BE2C (cell line): ENCODE results near the gene TRIM17.

Experiments
- DNase-seq: peaks from one replicate; pipeline ENCODE4 v3.0.0-alpha.2; 2020
- H3K27me3 ChIP-seq: fragments of 250-450 bp; sonication (Bioruptor Pico); 2 replicates; pipeline ENCODE4 v1.5.1; 2020; ENCODE audit warnings: mild to moderate bottlenecking
- H3K36me3 ChIP-seq: fragments of 250-450 bp; sonication (Bioruptor Pico); 2 replicates; pipeline ENCODE4 v1.5.1; 2020; ENCODE audit warnings: mild to moderate bottlenecking
- H3K4me1 ChIP-seq: fragments of 250-450 bp; sonication (Bioruptor Pico); 2 replicates; pipeline ENCODE4 v1.5.1; 2020
- H3K4me3 ChIP-seq: 2 replicates; pipeline ENCODE4 v1.5.1; 2011; ENCODE audit warnings: low read depth, low read length
- H3K9me3 ChIP-seq: fragments of 250-450 bp; sonication (Bioruptor Pico); 2 replicates; pipeline ENCODE4 v1.5.1; 2020
- TF ChIP-seq, protein P1 (sequence below): IDR thresholded peaks from 2 replicates; pipeline ENCODE4 v1.5.1; 2012; ENCODE audit warnings: mild to moderate bottlenecking, low read depth, low read length

TRIM17 gene

DNA sequence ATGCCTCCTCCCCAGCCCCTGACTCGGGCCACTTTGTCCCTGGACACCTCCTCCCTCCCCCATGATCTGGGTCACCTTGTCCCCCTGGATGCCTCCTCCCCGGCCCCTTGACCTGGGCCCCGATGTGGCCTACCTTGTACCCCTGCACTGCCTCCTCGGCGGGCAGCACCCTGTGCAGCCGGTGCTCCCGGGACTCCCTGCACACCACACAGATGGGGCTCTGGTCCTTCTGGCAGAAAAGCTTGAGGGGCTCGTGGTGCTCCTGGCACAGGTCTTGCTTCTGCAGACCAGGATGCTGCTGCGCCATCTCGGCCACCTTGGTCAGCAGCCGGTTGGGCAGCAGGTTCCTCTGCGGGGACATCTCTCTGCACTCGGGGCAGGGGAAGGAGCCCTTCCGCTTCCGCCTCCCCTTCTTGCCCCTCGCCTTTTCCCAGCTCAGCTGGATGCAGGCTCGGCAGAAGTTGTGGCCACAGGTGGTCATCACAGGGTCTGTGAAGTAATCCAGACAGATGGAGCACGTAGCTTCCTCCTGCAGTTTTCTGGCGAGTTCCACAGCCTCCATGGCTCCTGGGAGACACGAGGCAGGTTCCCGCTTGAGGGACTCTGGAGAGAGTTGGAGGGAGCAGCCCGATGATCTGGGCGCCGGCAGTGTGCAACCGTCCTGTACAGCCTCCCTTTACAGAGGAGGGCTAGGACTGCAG, 2.0 kb downstream of the TRIM17 start:
- TF ChIP-seq, protein P1, sequence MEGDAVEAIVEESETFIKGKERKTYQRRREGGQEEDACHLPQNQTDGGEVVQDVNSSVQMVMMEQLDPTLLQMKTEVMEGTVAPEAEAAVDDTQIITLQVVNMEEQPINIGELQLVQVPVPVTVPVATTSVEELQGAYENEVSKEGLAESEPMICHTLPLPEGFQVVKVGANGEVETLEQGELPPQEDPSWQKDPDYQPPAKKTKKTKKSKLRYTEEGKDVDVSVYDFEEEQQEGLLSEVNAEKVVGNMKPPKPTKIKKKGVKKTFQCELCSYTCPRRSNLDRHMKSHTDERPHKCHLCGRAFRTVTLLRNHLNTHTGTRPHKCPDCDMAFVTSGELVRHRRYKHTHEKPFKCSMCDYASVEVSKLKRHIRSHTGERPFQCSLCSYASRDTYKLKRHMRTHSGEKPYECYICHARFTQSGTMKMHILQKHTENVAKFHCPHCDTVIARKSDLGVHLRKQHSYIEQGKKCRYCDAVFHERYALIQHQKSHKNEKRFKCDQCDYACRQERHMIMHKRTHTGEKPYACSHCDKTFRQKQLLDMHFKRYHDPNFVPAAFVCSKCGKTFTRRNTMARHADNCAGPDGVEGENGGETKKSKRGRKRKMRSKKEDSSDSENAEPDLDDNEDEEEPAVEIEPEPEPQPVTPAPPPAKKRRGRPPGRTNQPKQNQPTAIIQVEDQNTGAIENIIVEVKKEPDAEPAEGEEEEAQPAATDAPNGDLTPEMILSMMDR, result no peak
- H3K27me3 ChIP-seq, result no peaks in the 10 kb centered on the region

DNA sequence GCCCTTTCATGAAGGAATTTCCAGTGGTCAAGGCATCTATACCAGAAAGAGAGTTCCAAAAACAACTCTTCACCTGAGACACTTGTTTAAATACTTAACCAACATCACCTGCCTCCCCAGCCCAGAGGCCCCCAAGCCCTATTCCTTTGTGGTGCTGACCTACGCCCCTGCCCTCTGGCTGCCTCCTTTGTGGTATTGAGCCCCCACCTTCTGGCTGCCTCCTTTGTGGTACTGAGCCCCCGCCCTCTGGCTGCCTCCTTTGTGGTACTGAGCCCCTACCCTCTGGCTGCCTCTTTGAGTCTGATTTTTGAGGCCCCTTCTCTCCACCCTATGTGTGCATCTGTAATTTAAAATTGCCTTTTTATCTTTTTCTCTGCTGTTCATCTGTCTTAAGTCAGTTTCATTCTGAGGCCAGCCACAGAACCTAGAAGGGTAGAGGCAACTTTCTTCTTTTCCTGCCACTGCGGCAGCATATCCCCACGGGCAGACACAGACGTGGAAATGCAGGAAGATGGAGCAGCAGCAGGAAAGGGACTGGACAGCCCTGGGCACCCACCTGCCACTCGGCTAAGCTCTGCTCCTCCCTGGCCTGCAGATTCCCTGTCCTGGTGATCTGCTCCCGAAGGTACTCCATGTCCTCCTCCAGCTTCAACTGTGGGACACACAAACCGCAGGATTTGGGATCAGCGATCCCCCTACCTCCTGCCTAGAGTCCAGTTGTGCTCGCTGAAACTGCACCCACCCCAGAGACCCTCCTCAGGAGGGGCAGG, 3.2 kb downstream of the TRIM17 start:
- TF ChIP-seq, protein P1, result no peak
- Histone ChIP-seq H3K4me1 (no peaks in the 10 kb centered on the region), H3K9me3 (no peaks in the 10 kb centered on the region), H3K36me3 (no peaks in the 10 kb centered on the region), H3K4me3 (no peak overlapping the region), H3K27me3 (no peaks in the 10 kb centered on the region)
- DNase-seq, result no peak

More for the DNA sequence above, 2.0 kb downstream of the TRIM17 start:
- Histone ChIP-seq H3K36me3 (no peaks in the 10 kb centered on the region), H3K4me3 (no peak overlapping the region), H3K4me1 (no peaks in the 10 kb centered on the region), H3K9me3 (no peaks in the 10 kb centered on the region)
- DNase-seq, result no peak

DNA sequence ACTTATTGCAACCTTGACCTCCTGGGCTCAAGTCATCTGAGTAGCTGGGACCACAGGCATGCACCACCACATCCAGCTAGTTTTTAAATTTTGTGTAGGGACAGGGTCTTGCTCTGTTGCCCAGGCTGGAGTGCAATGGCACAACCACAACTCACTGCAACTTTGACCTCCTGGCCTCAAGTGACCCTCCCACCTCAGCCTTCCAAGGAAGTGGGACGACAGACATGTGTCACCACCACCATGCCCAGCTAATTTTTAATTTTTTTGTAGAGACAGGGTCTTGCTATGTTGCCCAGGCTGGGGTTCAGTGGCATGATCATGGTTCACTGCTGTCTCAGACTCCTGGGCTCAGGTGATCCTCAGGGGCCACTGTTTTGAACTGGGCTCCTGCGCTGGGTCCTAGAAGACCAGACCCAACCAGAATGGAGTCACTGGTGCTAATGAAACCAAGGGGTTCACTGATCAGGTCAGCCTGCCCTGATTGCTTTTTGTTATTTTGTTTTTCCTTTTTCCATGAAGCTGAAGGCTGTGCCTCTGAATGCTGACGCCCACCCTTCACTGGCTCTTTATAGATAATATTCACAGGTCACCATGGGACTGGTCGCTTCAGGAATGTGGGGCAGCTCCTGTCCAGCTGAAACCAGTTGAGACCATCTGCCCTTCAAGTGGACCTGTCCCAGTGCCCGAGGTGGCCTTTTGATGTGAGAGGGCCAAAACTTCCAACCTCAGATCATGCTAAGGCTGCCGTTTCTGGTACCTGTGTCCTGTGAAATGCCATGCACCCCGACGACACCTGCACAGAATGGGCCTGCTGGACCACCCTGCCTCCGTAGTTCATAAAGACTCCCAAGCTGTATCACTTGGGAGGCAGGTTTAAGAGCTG, 4.9 kb downstream of the TRIM17 start:
- H3K27me3 ChIP-seq, result no peaks in the 10 kb centered on the region
- no peak overlapping the region for H3K4me3 ChIP-seq
- TF ChIP-seq, protein P1, result no peak
- H3K4me1 ChIP-seq, result no peaks in the 10 kb centered on the region
- H3K9me3 ChIP-seq, result no peaks in the 10 kb centered on the region
- no peaks in the 10 kb centered on the region for H3K36me3 ChIP-seq
- DNase-seq, result no peak

DNA sequence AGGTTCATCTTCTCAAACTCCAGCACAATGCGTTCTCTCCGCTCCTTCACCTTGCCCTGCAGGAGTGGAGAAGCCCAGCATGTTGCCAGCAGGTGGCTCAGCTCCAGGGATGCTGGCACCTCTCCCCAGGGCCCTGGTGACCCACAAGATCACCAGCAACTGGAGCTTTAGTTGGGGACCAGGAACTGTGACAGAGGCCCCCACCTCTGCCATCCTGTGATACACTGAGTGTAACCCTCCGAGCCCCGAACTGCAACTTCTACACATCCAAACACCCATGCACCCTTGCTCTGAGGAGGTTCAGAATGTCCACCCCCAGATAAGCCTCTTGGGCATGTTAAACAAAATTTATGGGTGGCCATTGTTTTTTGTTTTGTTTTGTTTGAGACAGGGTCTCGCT, 5.5 kb downstream of the TRIM17 start:
- no peaks in the 10 kb centered on the region for H3K4me1 ChIP-seq
- TF ChIP-seq, protein P1, result no peak
- H3K36me3 ChIP-seq, result peaks cover 5% of the 10 kb centered on the region

DNA sequence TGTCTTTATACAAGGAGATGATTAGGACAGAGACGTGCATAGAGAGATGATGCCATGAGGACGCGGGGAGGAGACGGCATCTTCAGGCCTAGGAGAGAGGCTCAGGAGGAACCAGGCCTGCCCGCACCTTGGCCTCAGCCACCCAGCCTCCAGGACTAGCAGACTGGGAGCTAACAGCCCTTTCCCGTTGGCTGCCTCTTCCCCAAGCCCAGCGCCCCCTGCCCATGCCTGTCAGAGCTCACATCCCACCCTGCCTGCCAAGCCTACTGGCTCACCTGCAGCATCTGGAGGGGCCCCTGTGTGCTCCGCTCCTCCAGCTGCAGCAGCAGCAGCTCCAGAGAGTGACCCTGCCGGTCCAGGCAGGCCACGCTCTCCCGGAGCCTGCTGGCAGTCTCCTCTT, 6.0 kb downstream of the TRIM17 start:
- H3K4me3 ChIP-seq, result no peak overlapping the region
- no peaks in the 10 kb centered on the region for H3K9me3 ChIP-seq
- H3K36me3 ChIP-seq, result peaks cover 5% of the 10 kb centered on the region
- TF ChIP-seq, protein P1, result no peak
- DNase-seq, result no peak
- H3K27me3 ChIP-seq, result no peaks in the 10 kb centered on the region
- H3K4me1 ChIP-seq, result no peaks in the 10 kb centered on the region

More for the DNA sequence above, 5.5 kb downstream of the TRIM17 start:
- Histone ChIP-seq H3K4me3 (no peak overlapping the region), H3K27me3 (no peaks in the 10 kb centered on the region), H3K9me3 (no peaks in the 10 kb centered on the region)
- no peak for DNase-seq
